MM.1S (cell line): ENCODE data around the gene ZNRF3.

Source experiments
- DNase-seq: peaks from one replicate; pipeline ENCODE4 v3.0.0-alpha.2; 2015
- H2AFZ ChIP-seq: fragments of 300-600 bp; sonication (generic); 2 replicates; pipeline ENCODE4 v1.6.0; 2016; ENCODE audit warnings: antibody characterized with exemption, low read length
- H3F3A ChIP-seq: fragments of 300-600 bp; sonication (generic); 2 replicates; pipeline ENCODE4 v1.6.1; 2016; ENCODE audit warnings: mild to moderate bottlenecking, antibody characterized with exemption, low read length, moderate library complexity, mixed read lengths; ENCODE audit not compliant: insufficient read depth
- H3K27ac ChIP-seq: fragments of 300-600 bp; sonication (generic); 2 replicates; pipeline ENCODE4 v1.5.1; 2016; ENCODE audit warnings: mild to moderate bottlenecking, low read length
- H3K27me3 ChIP-seq: fragments of 300-600 bp; sonication (generic); replicated peaks from 2 replicates; pipeline ENCODE4 v1.6.0; 2016; ENCODE audit warnings: low read length; ENCODE audit not compliant: insufficient read depth
- H3K36me3 ChIP-seq: fragments of 300-600 bp; sonication (generic); replicated peaks from 2 replicates; pipeline ENCODE4 v1.6.1; 2016; ENCODE audit warnings: mild to moderate bottlenecking, low read length, mixed read lengths; ENCODE audit not compliant: insufficient read depth
- H3K4me1 ChIP-seq: fragments of 300-600 bp; sonication (generic); 2 replicates; pipeline ENCODE4 v1.6.1; 2016; ENCODE audit warnings: low read length, mixed read lengths
- H3K4me2 ChIP-seq: fragments of 300-600 bp; sonication (generic); 2 replicates; pipeline ENCODE4 v1.6.0; 2016; ENCODE audit warnings: low read depth, low read length
- H3K4me3 ChIP-seq: fragments of 300-600 bp; sonication (generic); 2 replicates; pipeline ENCODE4 v1.5.1; 2016; ENCODE audit warnings: low read length, mixed read lengths
- H3K79me2 ChIP-seq: fragments of 300-600 bp; sonication (generic); 2 replicates; pipeline ENCODE4 v1.6.1; 2016; ENCODE audit warnings: mixed run types, low read length, mixed read lengths
- H3K9ac ChIP-seq: fragments of 300-600 bp; sonication (generic); 2 replicates; pipeline ENCODE4 v1.6.1; 2016; ENCODE audit warnings: low read length, mixed read lengths
- H3K9me2 ChIP-seq: fragments of 300-600 bp; sonication (generic); replicated peaks from 2 replicates; pipeline ENCODE4 v1.6.1; 2016; ENCODE audit warnings: mild to moderate bottlenecking, low read length, mixed read lengths; ENCODE audit not compliant: insufficient read depth
- H3K9me3 ChIP-seq: fragments of 300-600 bp; sonication (generic); replicated peaks from 2 replicates; pipeline ENCODE4 v1.6.1; 2016; ENCODE audit warnings: mild to moderate bottlenecking, low read length, mixed read lengths; ENCODE audit not compliant: insufficient read depth
- H4K20me1 ChIP-seq: fragments of 300-600 bp; sonication (generic); 2 replicates; pipeline ENCODE4 v1.6.1; 2016; ENCODE audit warnings: mild to moderate bottlenecking, low read length, moderate library complexity, mixed read lengths; ENCODE audit not compliant: insufficient read depth
- EZH2 ChIP-seq: fragments of 300-600 bp; sonication (generic); optimal IDR thresholded peaks from 2 replicates; pipeline ENCODE3; 2017; ENCODE audit warnings: low read depth, mild to moderate bottlenecking, antibody characterized with exemption, low read length, mixed read lengths
- EZH2phosphoT487 ChIP-seq: fragments of 300-600 bp; sonication (generic); IDR thresholded peaks from 2 replicates; pipeline ENCODE4 v1.6.1; 2018; ENCODE audit warnings: antibody characterized with exemption, low read length
- TF ChIP-seq, protein P1 (sequence below): fragments of 300-600 bp; sonication (generic); IDR thresholded peaks from 2 replicates; pipeline ENCODE4 v1.5.1; 2016; ENCODE audit warnings: antibody characterized with exemption, low read length, mixed read lengths

The ZNRF3 gene

GRCh38 chr22:28909375-28909774 lies 26.0 kb downstream of the ZNRF3 start:
- H2AFZ ChIP-seq, result no peak overlapping the region
- H3K27ac ChIP-seq, result no peak overlapping the region
- no peaks in the 10 kb centered on the region for H3K9me3 ChIP-seq
- H3K36me3 ChIP-seq, result no peaks in the 10 kb centered on the region
- no peaks in the 10 kb centered on the region for H3K9me2 ChIP-seq
- DNase-seq, result no peak
- H3F3A ChIP-seq, result no peaks in the 10 kb centered on the region
- no peaks in the 10 kb centered on the region for H3K27me3 ChIP-seq
- no peak overlapping the region for H3K9ac ChIP-seq
- H4K20me1 ChIP-seq, result no peaks in the 10 kb centered on the region; the same call in 1 of the 2 replicates
- peaks cover 35% of the 10 kb centered on the region for H3K79me2 ChIP-seq
- no peak overlapping the region for H3K4me2 ChIP-seq
- no peak overlapping the region for H3K4me3 ChIP-seq
- TF ChIP-seq, protein P1, sequence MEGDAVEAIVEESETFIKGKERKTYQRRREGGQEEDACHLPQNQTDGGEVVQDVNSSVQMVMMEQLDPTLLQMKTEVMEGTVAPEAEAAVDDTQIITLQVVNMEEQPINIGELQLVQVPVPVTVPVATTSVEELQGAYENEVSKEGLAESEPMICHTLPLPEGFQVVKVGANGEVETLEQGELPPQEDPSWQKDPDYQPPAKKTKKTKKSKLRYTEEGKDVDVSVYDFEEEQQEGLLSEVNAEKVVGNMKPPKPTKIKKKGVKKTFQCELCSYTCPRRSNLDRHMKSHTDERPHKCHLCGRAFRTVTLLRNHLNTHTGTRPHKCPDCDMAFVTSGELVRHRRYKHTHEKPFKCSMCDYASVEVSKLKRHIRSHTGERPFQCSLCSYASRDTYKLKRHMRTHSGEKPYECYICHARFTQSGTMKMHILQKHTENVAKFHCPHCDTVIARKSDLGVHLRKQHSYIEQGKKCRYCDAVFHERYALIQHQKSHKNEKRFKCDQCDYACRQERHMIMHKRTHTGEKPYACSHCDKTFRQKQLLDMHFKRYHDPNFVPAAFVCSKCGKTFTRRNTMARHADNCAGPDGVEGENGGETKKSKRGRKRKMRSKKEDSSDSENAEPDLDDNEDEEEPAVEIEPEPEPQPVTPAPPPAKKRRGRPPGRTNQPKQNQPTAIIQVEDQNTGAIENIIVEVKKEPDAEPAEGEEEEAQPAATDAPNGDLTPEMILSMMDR, result no peak
- 0 out of 2 replicates have a peak, but pooled peaks cover 3% of the 10 kb centered on the region for H3K4me1 ChIP-seq

DNA sequence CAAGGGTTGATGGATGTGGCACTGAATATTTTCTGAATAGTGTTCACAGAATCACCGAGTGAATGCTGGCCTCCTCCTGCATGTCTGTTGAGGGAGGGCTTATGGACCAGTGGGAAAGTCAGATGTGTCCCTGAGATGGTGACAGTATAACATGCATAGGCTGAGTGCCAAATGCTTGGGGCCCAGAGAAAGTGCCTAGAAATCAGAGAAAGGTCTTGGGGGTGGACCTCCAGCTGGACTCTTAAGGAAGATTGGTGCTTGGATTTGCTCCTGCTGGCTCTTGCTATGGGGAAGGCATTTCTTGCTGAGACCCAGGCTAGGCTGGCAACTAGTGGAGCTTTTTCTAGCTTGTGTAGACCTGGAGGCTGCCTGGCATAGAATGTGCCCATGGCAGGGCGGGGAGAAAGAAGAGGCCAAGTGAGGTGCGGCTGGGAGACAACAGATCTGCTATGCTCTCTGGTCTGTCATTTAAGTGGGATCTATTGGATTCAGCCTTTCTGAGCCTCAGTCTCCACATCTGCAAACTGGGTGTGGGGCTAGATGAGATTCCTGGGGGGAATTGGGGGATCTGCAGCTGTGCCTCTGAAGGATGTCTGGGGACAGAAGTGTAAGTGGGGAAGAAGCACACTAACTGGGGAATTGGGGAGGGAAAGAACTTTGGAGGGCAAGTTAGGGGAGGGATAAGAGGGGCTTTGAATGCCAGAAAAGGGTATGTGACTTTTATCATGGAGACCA lies 27.4 kb downstream of the ZNRF3 start:
- no peak overlapping the region for H2AFZ ChIP-seq
- no peaks in the 10 kb centered on the region for H3K27me3 ChIP-seq
- no peak overlapping the region for H3K4me2 ChIP-seq
- no peaks in the 10 kb centered on the region for H3F3A ChIP-seq
- no peaks in the 10 kb centered on the region; the same call in 1 of the 2 replicates for H4K20me1 ChIP-seq
- TF ChIP-seq, protein P1, result no peak
- no peak for TF ChIP-seq EZH2
- no peak for TF ChIP-seq EZH2phosphoT487
- H3K9ac ChIP-seq, result no peak overlapping the region
- H3K4me3 ChIP-seq, result no peak overlapping the region
- H3K4me1 ChIP-seq, result 0 out of 2 replicates have a peak, but pooled peaks cover 3% of the 10 kb centered on the region
- peaks cover 33% of the 10 kb centered on the region for H3K79me2 ChIP-seq
- no peaks in the 10 kb centered on the region for H3K9me3 ChIP-seq
- H3K27ac ChIP-seq, result no peak overlapping the region
- no peaks in the 10 kb centered on the region for H3K9me2 ChIP-seq
- DNase-seq, result no peak
- H3K36me3 ChIP-seq, result no peaks in the 10 kb centered on the region

- Histone ChIP-seq H3K9me2 (no peaks in the 10 kb centered on the region), H3K9ac (no peak overlapping the region), H3K9me3 (no peaks in the 10 kb centered on the region), H4K20me1 (no peaks in the 10 kb centered on the region; the same call in 1 of the 2 replicates), H3F3A (no peaks in the 10 kb centered on the region), H3K79me2 (peaks cover 30% of the 10 kb centered on the region), H3K4me1 (0 out of 2 replicates have a peak, but pooled peaks cover 2% of the 10 kb centered on the region), H3K36me3 (no peaks in the 10 kb centered on the region), H3K27me3 (no peaks in the 10 kb centered on the region), H3K4me2 (no peak overlapping the region), H3K27ac (no peak overlapping the region), H3K4me3 (no peak overlapping the region), H2AFZ (no peak overlapping the region)
- TF ChIP-seq, protein P1, result no peak
- TF ChIP-seq EZH2 (no peak), EZH2phosphoT487 (no peak)
- no peak for DNase-seq
Observed at GRCh38 chr22:28911304-28911690, 27.9 kb downstream of the ZNRF3 start.
